ENCODE data around the gene UFD1. TPM values are rescaled to one million over a fixed set of nuclear protein-coding genes. Genes with fewer than 3 reads are reported as not detected.

UFD1 gene
- total RNA-seq, 4 donors from 2014 or later: 39.2 to 74.3 (median 43.5) TPM

DNA sequence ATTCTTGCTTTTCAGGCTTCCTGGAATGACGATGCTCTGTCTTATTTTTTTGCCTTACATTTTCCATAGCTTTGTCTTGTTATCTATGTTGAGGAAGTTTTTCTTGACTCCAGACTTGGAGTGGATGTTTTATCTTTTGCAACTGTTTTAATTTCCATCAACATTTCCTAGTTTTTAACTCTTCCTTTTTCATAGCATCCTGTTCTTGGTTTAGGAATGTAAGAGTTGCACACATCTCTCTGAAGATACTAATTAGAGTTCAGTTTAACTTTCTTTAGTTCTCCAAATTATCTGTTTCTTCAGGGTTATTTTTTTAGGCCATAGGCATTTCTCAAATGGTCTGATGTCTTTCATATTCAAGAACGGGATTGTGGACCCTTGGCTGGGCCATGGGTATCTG lies 34.8 kb upstream of the UFD1 start:
- no peak overlapping the region for H3K27ac ChIP-seq
- H3K4me3 ChIP-seq: no peak overlapping the region
- no peaks in the 10 kb centered on the region for H3K36me3 ChIP-seq
- H3K4me1 ChIP-seq: no peaks in the 10 kb centered on the region
- H3K9me3 ChIP-seq: no peaks in the 10 kb centered on the region
- no peak for DNase-seq
- TF ChIP-seq, protein P1, sequence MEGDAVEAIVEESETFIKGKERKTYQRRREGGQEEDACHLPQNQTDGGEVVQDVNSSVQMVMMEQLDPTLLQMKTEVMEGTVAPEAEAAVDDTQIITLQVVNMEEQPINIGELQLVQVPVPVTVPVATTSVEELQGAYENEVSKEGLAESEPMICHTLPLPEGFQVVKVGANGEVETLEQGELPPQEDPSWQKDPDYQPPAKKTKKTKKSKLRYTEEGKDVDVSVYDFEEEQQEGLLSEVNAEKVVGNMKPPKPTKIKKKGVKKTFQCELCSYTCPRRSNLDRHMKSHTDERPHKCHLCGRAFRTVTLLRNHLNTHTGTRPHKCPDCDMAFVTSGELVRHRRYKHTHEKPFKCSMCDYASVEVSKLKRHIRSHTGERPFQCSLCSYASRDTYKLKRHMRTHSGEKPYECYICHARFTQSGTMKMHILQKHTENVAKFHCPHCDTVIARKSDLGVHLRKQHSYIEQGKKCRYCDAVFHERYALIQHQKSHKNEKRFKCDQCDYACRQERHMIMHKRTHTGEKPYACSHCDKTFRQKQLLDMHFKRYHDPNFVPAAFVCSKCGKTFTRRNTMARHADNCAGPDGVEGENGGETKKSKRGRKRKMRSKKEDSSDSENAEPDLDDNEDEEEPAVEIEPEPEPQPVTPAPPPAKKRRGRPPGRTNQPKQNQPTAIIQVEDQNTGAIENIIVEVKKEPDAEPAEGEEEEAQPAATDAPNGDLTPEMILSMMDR (IDR thresholded peaks at IDR 0.05): no peak
- TF ChIP-seq POLR2A (IDR thresholded peaks at IDR 0.05): no peak
- H3K27me3 ChIP-seq: no peaks in the 10 kb centered on the region

DNA sequence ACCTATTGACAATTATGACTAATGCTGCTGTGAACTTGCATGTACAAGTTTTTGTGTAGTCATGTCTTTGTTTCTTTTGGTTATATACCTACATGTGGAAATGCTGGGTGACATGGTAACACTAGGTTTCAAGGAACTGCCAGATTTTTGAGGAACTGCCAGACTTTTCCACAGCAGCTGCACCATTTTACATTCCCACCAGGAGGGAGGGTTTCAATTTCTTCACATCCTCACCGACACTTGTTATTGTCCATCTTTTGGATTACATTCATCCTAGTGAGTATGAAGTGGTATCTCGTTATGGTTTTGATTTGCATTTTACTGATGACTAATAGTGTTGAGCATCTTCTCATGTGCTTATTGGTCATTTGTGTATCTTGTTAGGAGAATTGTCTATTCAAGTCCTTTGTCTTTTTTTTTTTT lies 31.9 kb upstream of the UFD1 start:
- TF ChIP-seq, protein P1 (IDR thresholded peaks at IDR 0.05): no peak
- TF ChIP-seq POLR2A (IDR thresholded peaks at IDR 0.05): no peak
- H3K9me3 ChIP-seq: no peaks in the 10 kb centered on the region
- no peak for DNase-seq
- no peaks in the 10 kb centered on the region for H3K36me3 ChIP-seq
- no peak overlapping the region for H3K4me3 ChIP-seq
- no peak overlapping the region for H3K27ac ChIP-seq
- H3K27me3 ChIP-seq: no peaks in the 10 kb centered on the region
- no peaks in the 10 kb centered on the region for H3K4me1 ChIP-seq

DNA sequence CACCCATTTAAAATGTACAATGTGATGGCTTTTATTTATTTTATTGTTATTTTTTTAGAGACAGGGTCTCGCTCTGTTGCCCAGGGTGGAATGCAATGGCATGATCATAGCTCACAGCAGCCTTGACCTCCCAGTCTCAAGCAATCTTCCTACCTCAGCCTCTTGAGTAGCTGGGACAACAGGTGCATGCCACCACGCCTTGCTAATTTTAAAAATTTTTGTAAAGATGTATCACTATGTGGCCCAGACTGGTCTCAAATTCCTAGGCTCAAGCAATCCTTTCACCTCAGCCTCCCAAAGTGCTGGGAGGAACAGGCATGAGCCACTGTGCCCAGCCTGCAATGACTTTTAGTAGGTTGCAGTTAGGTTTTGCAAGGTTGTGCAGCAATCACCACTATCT lies 30.9 kb upstream of the UFD1 start:
- TF ChIP-seq, protein P1 (IDR thresholded peaks at IDR 0.05): no peak
- no peak for TF ChIP-seq POLR2A (IDR thresholded peaks at IDR 0.05)
- Histone ChIP-seq H3K9me3 (no peaks in the 10 kb centered on the region), H3K4me1 (no peaks in the 10 kb centered on the region), H3K27me3 (no peaks in the 10 kb centered on the region), H3K27ac (no peak overlapping the region), H3K4me3 (no peak overlapping the region), H3K36me3 (no peaks in the 10 kb centered on the region)
- no peak for DNase-seq

DNA sequence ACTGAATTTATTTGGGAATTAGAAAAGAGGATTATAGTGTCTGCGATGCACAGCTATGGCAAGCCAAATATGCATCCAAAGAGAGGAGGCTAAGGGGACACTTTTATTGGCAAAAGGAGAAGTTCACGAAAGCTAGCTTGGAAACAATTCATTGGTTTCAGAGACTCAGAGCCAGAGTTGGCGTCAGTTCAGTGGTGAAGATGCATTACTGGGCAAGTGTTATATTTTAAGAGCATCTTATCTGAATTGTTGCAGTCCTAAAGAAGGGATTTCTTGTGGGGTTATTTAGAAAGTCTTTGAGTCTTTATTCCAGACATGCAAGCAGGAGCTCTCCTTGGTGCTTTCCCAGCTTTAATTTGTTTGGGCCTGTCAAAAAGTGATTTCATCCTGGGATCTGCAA lies 30.2 kb upstream of the UFD1 start:
- H3K27me3 ChIP-seq: no peaks in the 10 kb centered on the region
- no peaks in the 10 kb centered on the region for H3K4me1 ChIP-seq
- no peaks in the 10 kb centered on the region for H3K36me3 ChIP-seq
- H3K27ac ChIP-seq: no peak overlapping the region
- no peak for DNase-seq
- no peak overlapping the region for H3K4me3 ChIP-seq
- TF ChIP-seq, protein P1 (IDR thresholded peaks at IDR 0.05): no peak
- TF ChIP-seq POLR2A (IDR thresholded peaks at IDR 0.05): no peak
- H3K9me3 ChIP-seq: no peaks in the 10 kb centered on the region

DNA sequence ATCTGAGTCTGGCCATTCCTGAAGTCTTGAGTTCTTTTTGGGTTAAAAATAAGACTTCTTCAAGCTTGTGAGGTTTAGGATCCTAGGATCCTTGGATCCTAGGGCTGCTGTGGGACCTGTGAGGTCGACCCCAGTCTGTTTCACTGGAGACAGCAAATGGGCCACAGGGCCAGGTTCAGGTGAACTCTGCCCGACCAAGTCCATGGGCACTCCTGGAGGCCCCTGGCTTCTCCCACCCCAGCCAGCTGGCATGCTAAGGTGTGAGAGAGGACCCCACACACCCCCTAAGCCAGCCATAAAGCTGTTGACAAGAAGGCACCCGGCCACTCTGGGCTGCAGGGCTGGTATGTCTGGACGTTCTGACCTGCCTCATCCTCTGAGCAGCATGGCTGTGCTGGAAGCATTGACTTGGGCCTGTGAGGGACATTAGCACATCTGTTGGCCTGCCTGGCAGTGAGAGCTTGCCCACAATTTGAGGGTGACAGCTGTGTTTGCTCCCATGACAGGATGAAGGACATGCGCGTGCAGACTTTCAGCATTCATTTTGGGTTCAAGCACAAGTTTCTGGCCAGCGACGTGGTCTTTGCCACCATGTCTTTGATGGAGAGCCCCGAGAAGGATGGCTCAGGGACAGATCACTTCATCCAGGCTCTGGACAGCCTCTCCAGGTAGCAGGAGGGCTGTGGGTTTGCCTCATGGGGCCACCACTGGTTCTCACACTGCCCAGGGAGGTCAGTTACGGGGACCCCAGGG lies 29.2 kb upstream of the UFD1 start:
- no peaks in the 10 kb centered on the region for H3K9me3 ChIP-seq
- no peaks in the 10 kb centered on the region for H3K36me3 ChIP-seq
- no peak overlapping the region for H3K27ac ChIP-seq
- DNase-seq: no peak
- H3K4me3 ChIP-seq: no peak overlapping the region
- H3K4me1 ChIP-seq: no peaks in the 10 kb centered on the region
- no peak for TF ChIP-seq POLR2A (IDR thresholded peaks at IDR 0.05)
- TF ChIP-seq, protein P1 (IDR thresholded peaks at IDR 0.05): no peak
- H3K27me3 ChIP-seq: no peaks in the 10 kb centered on the region

DNA sequence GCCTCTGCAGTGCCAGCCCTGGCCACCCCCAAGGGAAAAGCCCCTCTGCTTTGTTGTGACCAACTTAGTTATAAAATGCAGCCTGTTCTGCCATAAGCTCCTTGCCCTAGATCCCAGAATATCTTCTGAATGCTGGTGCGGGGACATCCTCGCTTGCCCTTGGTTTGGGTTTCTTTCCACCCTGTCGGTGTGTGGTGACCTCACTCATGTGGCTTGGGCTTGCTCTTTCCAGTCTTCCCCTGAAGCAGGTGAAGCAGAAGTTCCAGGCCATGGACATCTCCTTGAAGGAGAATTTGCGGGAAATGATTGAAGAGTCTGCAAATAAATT lies 28.5 kb upstream of the UFD1 start:
- TF ChIP-seq POLR2A (IDR thresholded peaks at IDR 0.05): no peak
- TF ChIP-seq, protein P1 (IDR thresholded peaks at IDR 0.05): no peak
- Histone ChIP-seq H3K4me1 (no peaks in the 10 kb centered on the region), H3K27me3 (no peaks in the 10 kb centered on the region), H3K36me3 (no peaks in the 10 kb centered on the region), H3K4me3 (no peak overlapping the region), H3K27ac (no peak overlapping the region), H3K9me3 (no peaks in the 10 kb centered on the region)
- no peak for DNase-seq

All from Peyer's patch (tissue), 4 donors.